GDM1 (cell line): ENCODE data around the gene DAW1.
"Not testable (repeated sequence)": the region's sequence is repeated elsewhere in the genome, so short reads cannot be mapped to it uniquely, and the experiment has no call there.

Experiments
- DNase-seq: peaks from one replicate; lab custom pipeline; 2025; lab: John Stamatoyannopoulos, UW

DAW1 gene, protein sequence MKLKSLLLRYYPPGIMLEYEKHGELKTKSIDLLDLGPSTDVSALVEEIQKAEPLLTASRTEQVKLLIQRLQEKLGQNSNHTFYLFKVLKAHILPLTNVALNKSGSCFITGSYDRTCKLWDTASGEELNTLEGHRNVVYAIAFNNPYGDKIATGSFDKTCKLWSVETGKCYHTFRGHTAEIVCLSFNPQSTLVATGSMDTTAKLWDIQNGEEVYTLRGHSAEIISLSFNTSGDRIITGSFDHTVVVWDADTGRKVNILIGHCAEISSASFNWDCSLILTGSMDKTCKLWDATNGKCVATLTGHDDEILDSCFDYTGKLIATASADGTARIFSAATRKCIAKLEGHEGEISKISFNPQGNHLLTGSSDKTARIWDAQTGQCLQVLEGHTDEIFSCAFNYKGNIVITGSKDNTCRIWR

GRCh38 chr2:227871375-227871791 is at the start of gene DAW1:
DAW1 (plus strand) TSS chr2:227871631; CDS start chr2:227871690, 59 bp downstream.
- DNase-seq, result no peak

- no peak for DNase-seq
Measured at GRCh38 chr2:227822416-227823003, 48.9 kb upstream of the DAW1 start.

DNA sequence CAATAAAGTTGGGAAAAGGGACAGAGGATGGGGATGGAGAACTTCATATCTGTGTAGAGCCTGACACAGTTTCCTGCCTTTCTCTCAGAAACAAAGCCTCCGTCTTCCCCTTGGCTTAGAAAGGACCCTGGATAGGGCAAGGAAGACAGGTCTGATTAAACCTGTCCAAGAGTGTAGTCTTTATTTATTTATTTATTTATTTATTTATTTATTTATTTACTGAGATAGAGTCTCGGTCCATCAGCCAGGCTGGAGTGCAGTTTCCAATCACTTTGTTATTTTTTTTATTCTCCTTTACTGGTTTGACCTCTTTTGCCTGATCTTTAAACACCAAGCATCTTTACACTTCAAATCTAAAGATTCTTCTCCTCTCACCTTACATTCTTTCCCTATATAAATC is 47.5 kb upstream of the DAW1 start:
- DNase-seq, result no peak

DNA sequence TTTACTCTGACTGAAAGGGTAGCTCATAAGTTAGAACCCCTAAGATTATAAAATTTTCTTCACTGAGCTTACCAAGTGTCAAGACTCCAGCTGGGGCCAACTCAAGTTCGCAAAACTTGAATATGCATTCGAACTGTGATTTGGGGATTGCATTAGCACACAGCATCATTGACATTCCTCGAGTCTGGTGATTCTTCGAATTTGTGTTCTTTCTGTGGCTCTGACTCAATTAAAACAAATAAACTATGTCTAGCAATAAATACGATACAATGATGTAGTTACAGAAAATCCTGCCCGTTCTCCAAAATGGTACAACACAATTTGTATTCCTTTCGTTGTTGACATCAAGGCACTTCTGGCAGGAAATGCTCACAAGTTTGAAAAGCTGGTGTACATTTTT is 46.7 kb upstream of the DAW1 start:
- no peak for DNase-seq

DNA sequence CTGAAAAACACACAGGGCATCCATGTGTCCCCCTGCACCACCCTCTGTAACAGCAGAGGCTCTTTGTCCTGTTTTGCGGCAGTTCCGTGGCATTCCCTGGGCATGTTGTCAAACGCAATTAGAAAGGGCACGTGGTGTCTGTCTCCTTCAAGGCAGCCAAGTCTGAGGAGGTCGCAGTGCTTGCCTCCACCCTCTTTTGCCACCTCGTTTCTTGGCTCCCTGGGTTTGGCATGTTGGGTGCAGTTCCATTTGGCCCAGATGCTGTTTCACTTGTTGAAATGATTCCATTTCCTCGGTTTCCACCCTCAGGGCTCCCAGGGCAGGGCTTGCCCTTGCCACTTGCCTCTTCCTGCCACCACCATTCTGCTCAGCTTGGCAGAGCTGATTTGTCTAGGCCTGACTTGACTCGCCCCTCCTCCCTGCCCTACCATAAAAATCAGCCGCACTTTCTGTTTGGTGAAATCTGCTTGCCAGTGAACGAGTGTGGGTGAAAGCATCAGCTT is 45.4 kb upstream of the DAW1 start:
- DNase-seq, result no peak

- no peak for DNase-seq
Measured at GRCh38 chr2:227826563-227826962, 44.9 kb upstream of the DAW1 start.

- DNase-seq, result no peak
Measured at GRCh38 chr2:227827143-227827542, 44.3 kb upstream of the DAW1 start.

DNA sequence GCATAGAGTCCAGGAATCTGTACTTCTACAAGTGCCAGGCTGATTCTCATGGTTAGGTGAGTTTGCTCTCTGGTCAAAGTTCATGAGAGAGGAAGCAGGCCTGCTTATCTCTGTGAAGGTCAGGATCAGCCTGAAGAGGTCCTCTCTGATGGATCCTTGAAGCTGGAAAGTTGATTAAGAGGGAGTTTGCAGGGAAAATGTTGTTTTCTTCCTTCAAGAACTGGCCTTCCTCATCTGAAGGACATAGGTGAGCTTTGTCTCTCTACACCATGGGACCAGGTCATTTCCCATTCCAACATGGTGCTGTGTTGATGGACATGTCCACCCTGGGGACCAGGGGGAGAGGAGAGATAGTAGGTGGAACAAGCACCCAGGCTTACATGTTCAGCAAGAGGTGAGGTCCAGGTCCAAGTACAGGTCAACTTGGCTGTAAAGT is 42.9 kb upstream of the DAW1 start:
- DNase-seq, result no peak

DNA sequence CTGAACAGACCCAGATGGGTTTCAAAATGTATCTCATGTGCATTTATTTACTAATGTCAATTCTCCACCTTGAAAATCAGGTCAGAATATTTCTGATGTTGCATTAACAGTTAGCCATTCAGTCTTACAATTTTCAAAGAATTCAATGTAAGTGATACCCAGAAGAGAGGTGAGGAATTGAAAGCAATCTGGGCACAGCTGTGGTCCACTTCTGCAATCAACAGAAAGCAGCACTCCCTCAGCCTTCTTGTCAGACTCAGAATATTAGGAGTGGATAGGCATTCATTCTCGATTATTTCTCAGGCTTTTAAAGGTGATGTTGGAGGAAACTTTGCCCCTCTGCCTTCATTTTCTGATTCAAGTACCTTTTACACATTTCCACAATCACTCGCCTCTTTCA is 42.1 kb upstream of the DAW1 start:
- no peak for DNase-seq

GRCh38 chr2:227834423-227834822 is 37.0 kb upstream of the DAW1 start:
- no peak for DNase-seq

GRCh38 chr2:227834916-227835650 is 36.3 kb upstream of the DAW1 start:
- DNase-seq, result no peak

- DNase-seq, result not testable (repeated sequence)
Measured at GRCh38 chr2:227839339-227840129, 31.9 kb upstream of the DAW1 start.

DNA sequence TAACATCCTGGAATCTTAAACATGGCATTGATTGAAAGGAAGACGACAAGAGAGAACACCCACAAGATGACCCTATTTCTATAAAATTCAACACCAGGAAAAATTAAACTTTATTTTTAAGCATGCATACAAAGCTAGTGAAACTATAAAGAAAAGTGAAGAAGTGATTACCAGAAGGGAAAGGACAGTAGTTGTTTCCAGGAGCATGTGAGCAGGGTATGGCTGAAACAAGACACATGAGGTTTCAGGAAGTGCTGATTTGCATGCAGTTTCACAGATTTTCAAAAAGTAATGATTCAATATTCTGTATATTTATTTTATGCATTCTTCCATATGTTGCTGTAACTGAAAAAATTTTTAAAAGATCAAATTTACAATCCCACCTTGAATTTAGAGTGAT is 24.6 kb upstream of the DAW1 start:
- DNase-seq, result no peak

DNA sequence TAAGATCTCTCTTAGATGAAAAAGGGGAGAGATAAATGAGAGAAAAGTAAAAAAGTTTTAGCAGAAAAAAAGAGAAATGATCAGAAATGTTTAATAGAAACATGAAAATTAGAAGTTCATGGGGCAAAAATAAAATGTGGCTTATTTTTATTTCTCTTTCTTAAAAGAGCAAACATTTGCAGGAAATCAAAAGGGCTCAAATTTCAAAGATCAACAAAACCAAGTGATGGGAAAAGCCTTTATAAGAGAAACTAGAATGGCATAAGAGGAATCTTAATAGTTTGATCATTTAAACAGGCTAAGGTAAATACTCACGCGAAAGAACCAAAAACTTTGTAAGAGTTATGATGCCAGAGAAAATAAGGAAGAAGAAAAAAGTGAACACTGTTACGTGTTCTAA is 23.3 kb upstream of the DAW1 start:
- DNase-seq, result no peak

- DNase-seq, result no peak
Measured at GRCh38 chr2:227848586-227848985, 22.8 kb upstream of the DAW1 start.

- DNase-seq, result no peak
Measured at GRCh38 chr2:227849906-227850305, 21.5 kb upstream of the DAW1 start.

DNA sequence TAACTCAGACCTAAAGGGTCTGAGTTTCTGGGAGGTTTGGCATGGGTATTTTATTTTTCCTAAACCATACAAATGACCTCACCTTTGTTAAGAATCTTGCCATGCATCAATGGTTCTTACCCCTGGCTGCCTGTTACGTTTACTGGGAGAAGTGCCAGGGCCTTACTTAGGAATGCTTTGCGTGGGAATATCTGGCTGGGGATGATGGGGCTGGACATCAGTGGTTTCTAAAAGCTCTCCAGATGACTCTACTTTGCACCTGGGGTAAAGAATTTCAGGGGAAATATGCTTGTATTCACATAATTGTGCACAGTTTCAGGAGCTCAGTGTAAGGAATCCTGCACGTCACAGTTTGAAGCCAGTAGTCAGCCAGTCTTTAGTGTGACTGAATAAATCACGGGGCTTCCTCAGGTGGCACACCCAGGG is 18.2 kb upstream of the DAW1 start:
- no peak for DNase-seq

DNA sequence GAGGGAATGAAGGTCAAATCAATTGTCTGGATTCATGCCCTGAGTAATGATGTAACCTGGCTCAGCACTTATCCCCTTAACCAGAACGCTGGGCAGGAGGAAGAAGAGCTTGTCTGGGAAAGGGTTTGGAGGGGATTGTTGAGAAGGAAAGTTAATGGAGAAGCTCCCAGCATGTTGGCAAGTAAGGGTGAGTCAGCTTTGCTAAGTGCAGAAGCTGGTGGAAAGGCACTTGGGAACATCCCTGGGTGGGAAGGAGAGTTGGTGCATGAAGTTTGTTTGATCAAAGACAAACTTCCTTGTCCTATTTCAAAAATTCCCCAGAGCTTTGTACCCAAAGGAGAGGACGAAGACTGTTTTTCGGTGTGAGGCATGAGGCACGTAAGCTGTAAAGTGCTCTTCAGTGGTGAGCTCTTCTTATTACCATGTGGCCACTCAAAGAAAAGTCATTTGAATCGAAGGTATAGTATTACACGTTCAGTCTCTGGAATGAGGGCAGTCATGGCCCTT is 17.6 kb upstream of the DAW1 start:
- no peak for DNase-seq

DNA sequence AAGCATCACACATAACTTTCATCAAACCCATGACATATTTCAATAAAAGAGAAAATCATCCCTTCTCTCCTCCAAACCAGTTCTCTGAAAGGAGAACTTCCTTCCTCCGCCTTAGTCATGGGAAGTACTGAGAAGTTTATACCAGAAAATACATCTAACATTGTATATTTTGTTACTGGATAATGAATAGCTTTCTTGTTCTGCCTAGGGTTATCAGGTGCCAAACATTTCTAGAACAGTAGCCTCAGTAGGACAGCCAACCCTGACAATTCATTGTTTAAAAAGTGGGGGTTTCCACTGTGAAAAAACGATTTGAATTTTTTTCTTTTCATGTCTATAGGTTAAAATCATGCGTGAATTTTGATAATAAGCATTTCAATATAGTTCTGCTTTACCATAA is 16.0 kb upstream of the DAW1 start:
- DNase-seq, result no peak

DNA sequence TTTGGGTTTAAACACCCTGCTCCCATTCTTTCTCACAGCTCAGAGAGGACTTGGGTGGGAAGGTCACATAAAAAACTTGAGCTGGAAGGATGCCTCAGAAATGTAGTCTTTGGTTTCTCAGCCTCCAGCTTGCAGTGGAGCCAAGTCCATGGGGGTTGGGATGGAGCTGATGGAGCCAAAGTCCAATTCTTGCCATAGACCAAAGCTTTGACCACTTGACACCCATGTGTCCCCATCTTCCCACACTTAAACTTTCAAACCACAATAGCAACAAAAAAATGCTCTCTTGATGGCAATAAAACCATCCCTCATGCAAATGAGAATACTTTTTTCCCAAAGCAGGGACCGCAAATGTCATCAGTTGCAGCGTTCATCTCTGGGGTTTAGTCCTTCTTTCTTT is 14.7 kb upstream of the DAW1 start:
- no peak for DNase-seq

GRCh38 chr2:227860221-227860641 is 11.2 kb upstream of the DAW1 start:
- no peak for DNase-seq

- no peak for DNase-seq
Measured at GRCh38 chr2:227861011-227861410, 10.4 kb upstream of the DAW1 start.
